Inflammatory macrophage treated with lipopolysaccharide for 1 hour (primary cell): ENCODE measurements around the gene DSCAML1.

Experiments
- DNase-seq, 2 donors: peaks; one replicate each; pipeline ENCODE4 v3.0.0-alpha.2; 2020 to 2022

Gene DSCAML1

GRCh38 chr11:117686711-117687110 lies 110.3 kb downstream of the DSCAML1 start:
- no peak for DNase-seq

DNA sequence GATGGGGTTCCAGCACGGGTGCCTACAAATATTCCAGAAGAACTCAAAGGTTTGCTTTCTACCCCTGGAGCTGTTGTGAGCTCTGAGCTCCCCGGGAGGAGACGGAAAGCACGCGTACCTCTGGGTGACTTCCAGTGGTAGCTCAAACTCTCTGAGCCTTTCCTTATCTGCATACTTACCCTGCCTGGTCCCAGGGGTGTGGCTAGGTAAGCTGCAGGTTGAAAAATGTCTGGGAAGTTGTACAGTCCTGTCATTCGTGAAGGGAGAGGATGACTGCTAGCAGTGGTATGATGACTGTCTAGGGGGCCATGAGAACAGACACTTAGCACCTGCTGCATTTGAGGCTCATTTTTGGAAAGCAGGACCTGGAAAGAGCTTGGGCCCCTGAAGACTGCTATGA lies 111.5 kb downstream of the DSCAML1 start:
- no peak for DNase-seq

GRCh38 chr11:117684731-117685130 lies 112.3 kb downstream of the DSCAML1 start:
- no peak for DNase-seq

- DNase-seq = no peak
These were observed 112.9 kb downstream of the DSCAML1 start for GRCh38 chr11:117684111-117684510.

DNA sequence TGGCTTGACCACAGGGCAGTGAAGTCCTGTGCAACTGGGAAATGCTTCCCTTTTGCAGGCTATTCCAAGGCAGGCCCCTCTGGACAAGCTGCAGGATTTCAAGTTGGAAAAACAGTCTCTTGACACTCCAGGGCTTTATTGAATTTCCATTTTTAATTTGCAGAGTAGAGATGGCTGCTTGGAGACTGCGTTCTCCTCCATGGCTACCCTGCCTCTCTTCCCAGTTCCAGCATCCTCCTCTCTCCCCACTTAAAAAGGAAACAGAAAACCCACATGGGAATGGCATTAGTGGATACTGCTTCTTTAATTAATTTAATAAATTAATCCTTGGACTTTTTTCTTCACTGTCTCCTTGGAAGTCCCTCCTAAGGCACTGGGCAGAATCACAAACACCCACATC lies 115.6 kb downstream of the DSCAML1 start:
- no peak for DNase-seq

DNA sequence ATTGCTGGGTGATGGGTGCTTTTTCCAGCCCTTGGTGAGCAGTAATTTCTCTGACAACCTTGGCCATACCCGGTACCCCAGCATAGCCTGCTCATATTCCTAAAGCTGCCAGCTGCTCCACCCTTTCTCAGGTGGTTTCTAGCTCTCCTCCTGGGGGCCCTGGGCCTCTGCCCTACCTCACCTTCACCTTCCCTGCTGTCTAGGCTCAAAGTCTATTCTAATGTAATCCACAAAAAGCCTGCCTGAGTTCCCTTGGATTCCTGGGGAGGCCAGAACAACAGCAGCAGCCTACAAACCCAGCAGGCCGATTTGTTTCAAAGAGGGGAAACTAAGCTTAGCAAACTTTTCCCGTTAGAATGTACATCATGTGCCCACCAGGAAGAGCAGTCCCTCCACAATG lies 117.6 kb downstream of the DSCAML1 start:
- DNase-seq = no peak

DNA sequence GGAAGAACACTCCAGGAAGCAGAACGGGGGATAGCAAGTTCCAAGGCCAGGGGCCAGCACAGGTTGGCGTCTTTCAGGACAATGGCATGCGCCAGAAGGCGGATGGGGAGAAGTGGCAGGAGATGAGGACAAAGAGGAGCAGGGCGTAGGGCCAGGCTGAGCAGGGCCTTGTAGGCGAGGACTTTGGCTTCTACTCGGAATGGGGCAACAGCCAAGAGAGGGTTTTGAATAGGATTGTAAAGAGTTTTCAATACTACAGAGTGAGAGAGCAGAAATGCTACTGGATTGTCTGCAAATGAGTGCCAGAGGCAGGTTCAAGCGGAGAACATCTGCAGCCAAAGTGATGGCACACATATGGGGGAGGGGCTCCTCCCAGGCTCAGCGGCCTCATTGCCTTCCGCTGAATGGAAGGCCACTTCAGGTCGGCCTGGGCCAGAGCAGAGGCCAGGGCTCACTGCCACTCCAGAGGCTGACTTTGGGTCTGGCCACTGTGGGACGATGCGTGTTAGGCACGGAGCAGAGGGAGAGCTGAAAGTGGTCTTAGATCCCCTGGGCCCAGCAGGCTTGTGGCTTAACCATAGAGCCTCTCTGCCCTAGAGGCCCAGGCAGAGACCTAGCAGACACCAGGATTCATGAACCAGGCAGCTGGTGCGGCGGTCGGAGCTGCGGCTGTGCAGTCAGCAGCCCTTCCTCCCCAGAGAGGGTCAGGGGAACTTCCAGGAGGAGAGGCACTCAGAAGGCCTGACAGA lies 118.2 kb downstream of the DSCAML1 start:
- no peak for DNase-seq

- no peak for DNase-seq
These were observed 119.2 kb downstream of the DSCAML1 start for GRCh38 chr11:117677729-117678310.

- no peak for DNase-seq
These were observed 120.5 kb downstream of the DSCAML1 start for GRCh38 chr11:117676501-117676900.

- no peak for DNase-seq
These were observed 123.4 kb downstream of the DSCAML1 start for GRCh38 chr11:117673602-117674001.

DNA sequence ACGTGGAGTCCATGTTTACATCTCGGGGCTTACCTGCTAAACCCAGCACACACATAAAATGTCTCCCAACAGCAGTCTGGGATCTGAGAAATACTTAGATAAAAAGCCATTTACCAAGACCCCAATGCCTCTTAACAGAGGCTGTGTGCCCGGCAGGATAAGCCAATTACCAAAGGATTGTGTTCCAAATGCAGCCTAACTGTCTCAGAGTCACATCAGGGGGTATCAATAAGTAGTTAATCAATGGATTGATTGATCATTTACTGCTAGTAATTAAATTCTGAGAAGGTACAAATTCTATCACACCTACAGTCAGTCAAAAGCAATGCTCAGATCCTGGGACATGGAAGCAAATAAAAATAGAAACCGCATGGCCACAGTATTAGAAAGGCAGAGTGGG lies 125.6 kb downstream of the DSCAML1 start:
- no peak for DNase-seq

GRCh38 chr11:117670924-117671323 lies 126.1 kb downstream of the DSCAML1 start:
- no peak for DNase-seq

GRCh38 chr11:117670443-117670842 lies 126.6 kb downstream of the DSCAML1 start:
- no peak for DNase-seq

GRCh38 chr11:117669616-117670015 lies 127.4 kb downstream of the DSCAML1 start:
- no peak for DNase-seq

GRCh38 chr11:117669062-117669461 lies 128.0 kb downstream of the DSCAML1 start:
- DNase-seq = no peak

- no peak for DNase-seq
These were observed 128.7 kb downstream of the DSCAML1 start for GRCh38 chr11:117668321-117668751.

DNA sequence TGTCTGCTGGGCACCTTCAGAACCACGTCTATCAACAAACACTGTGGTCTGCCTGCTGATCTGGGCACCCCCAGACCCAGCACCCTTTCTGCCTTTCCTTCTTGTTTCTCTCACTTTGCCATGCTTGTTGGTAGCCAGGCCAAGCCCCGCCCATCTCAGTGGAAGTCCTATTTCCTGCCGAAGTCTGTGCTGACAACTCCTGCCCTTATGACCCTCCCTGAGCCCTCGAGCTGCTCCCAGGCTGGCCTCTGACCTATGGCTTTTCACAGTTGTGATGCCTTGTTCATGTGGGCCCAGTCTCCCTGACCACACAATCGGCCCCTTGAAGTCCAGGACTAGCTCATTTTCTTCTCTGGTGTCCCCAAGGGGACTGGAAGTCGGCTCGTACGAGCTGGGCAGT lies 132.1 kb downstream of the DSCAML1 start:
- no peak for DNase-seq

DNA sequence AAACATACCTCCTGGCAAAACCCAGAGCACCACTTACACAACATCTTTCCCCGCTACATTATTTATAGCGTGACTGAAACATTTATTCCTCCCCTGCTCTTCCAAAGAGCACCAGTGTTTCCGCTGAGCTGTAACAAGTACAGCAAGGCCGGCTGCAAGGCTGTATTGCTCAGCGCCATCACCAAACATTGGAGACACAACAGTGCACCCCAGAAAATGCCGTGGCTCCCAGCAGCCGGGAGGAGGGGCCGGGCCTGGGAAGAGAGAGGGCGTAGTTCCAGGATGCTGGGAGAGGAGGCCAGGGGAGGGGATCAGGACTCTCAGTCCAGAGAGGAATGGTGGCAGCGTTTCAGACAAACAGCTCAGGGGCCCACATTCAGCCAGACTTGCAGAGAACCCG lies 133.2 kb downstream of the DSCAML1 start:
- no peak for DNase-seq

GRCh38 chr11:117663414-117663813 lies 133.6 kb downstream of the DSCAML1 start:
- no peak for DNase-seq

DNA sequence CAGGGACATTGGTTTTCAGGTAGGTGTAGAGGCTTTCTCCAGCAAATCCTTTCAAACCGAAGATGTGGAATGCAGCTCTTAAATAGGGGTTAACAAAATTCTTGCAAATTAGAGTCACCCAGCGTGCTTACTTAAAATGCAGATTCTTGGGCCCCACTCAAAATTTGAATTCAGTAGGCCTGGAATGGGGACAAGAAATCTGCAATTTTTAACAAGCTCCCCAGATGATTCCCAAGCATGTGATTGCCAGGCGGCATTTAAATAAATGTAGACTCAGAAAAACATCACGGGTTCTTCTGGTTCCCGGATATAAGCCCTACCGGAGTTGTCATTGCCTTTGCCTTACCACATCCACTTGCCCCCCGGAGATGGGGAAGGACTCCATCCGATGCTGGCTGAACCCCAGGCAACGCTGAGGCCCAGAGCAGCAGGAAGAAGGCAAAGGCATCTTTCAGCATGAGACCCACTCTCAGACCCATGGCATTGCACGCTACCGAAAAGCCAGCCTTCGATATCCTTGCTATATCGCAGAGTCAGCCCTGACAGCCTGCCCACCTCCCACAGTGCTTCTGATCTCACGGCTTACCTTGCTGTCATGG lies 134.2 kb downstream of the DSCAML1 start:
- no peak for DNase-seq

GRCh38 chr11:117662255-117662654 lies 134.8 kb downstream of the DSCAML1 start:
- DNase-seq = no peak

- no peak for DNase-seq
These were observed 138.2 kb downstream of the DSCAML1 start for GRCh38 chr11:117658809-117659208.

GRCh38 chr11:117657794-117658193 lies 139.2 kb downstream of the DSCAML1 start:
- DNase-seq = no peak
